HG02623 (cell line): ENCODE results near the gene MLN.

Source experiments
- ATAC-seq: cut with Tn5 transposase; IDR thresholded peaks from one replicate; pipeline ENCODE4 v1.9.1; 2021; ENCODE audit warnings: moderate library complexity; ENCODE audit not compliant: unreplicated experiment

Gene MLN

DNA sequence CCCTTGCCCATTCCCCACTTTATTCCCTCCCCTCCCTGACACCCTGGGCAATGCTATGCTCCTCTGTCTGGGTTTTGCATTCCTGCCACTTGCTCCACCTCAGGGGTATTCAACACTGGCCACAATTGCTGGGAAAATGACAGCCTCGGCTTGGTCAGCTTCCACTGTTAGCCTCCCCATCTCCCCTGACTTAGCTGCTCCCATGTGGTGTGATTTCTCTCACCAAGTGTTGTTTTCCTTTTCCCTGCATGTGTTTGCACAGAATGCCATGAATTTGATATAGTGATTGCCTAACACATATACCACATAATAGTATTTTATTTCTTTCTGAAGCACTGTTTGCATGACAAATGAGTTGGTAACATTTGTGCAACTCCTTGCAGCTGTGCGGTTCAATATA is 13.4 kb downstream of the MLN start:
- ATAC-seq, result no peak

DNA sequence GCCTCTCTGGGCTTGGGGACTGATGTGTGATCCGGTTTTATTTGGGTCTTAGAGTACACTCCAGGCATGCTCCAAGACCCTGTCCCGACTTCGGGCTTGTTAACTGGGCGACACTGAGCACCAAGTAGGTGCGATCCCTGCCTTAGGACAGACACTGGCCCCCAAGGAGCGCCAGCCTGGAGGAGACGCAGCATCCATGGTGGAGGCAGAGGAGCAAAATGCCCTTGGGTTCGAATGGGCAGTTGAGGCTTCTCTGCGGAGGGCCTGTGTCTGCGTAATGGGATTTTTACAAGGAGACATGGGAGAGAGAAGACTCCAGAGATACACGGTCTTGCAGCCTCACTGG is 14.3 kb downstream of the MLN start:
- ATAC-seq, result no peak

- ATAC-seq, result peak; percentile 71
Observed at GRCh38 chr6:33788694-33789549, 14.9 kb downstream of the MLN start, which contains the start of gene LEMD2. Gene LEMD2, minus strand, starts transcription at chr6:33789130. Its CDS starts 14 bp downstream, at chr6:33789116.

DNA sequence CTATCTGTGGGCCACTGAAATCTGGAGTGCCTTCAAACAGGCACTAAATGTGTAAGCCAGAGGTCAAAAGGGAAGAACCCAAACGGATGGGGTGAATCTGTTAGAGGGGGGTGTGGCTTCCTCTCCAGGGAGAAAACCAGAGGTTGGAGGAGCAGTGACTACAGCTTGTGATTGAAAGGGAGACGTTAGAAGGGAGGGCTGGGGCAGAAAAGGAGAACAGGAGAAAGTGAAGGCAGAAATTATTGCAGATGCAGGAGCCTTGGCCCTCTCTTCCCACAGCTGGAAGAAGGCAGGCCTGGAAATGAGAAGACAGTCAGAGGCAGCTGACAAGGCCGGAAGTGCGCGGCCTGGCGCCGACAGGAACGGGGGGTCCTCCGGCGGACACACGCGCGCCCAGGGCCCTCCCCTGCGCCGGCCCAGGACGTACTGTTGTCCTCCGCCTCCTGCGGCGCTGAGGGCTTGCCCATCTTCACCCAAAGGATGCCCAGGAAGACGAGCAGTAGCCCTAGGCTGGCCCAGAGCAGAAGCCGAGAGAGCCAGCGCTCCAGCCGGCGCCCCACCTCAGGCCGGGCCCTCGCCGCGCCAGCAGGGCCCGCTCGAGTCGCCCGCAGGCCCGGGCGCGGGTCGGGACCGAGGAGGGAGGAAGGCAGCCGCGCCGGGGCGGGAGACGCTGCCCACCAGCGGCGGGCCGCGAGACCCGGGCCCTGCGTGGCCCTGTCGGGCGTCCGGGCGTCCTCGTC is 15.7 kb downstream of the MLN start:
- ATAC-seq, result peak; percentile 40

GRCh38 chr6:33787346-33787953 is 16.4 kb downstream of the MLN start:
- ATAC-seq, result no peak

GRCh38 chr6:33786736-33787135 is 17.1 kb downstream of the MLN start:
- no peak for ATAC-seq

GRCh38 chr6:33785778-33786177 is 18.0 kb downstream of the MLN start:
- ATAC-seq, result no peak

GRCh38 chr6:33784787-33785186 is 19.0 kb downstream of the MLN start:
- ATAC-seq, result no peak

DNA sequence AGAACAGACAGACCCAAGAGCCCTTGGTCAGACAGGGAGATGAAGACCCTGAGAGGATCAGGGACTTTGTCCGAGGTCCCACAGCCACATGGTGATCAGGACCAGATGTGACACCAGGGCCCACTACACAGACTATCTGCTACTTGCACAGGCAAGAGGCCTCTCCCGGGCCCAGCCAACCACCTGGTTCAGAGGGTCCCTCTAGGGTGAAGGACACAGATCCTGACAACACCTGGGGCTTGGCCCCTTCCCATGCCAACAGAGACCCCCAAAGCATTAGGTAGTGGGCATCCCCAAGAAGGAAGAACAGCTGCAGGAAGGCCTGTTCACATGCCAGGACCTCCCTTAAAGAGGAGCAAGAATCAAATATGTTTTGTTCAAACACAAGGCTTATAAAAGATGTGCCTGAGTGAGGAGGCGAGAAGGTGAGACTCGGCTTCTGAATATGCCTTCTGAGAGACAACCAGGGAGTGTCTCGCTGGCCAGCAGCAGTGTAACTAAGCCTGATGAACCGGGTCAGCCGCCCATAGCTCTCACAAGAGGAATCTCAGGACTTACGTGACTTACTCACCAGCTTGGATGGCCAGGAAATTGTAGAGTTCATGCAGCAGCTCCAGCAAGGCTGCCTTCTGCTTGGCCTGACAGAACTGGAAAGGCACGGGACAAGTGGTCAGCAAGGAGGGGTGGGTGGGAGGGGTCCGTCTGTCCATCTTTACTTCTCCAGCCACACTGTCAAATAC is 19.9 kb downstream of the MLN start:
- ATAC-seq, result no peak

- ATAC-seq, result no peak
Observed at GRCh38 chr6:33782561-33782960, 21.2 kb downstream of the MLN start.

DNA sequence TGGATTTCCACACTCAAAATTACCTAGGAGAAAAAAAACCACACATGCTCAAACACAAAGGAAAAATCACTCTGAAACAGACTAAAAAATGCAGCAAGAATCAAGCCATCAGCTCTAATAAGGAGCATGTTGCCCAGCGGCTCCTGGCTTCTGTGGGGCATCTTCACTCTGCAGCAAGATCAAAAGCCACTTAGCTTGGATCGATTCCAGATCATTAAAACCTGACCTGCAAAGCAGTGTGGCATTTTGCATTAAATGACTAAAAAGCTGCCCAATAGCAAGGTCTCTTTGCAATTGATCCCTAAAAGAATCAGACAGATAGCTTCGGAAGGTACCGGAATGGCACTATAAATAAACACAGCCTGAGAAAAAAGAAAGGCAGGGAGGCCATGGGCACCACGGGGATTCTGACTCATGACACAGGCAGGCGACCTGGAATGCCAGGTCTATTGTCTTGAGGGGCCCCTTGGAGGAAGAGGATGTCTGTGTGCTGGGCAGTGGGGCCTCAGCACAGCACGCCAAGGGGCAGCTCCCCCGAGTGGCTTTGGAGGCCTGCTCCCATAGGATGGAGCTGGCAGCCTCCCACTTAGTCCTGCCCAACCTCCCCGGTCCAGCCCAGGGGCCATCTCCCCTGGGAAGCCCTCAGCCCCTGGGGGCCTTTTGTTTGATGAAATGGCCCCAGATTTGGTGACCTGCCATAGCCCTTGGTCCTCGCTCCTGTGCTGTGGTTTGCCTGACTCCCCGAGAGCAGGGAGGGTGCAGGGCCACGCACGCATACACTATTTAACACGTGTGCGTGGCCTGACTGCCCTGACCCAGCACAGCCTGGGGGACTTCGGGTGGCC is 22.4 kb downstream of the MLN start:
- ATAC-seq, result no peak

GRCh38 chr6:33779895-33780294 is 23.9 kb downstream of the MLN start:
- no peak for ATAC-seq

GRCh38 chr6:33779290-33779689 is 24.5 kb downstream of the MLN start:
- ATAC-seq, result no peak

DNA sequence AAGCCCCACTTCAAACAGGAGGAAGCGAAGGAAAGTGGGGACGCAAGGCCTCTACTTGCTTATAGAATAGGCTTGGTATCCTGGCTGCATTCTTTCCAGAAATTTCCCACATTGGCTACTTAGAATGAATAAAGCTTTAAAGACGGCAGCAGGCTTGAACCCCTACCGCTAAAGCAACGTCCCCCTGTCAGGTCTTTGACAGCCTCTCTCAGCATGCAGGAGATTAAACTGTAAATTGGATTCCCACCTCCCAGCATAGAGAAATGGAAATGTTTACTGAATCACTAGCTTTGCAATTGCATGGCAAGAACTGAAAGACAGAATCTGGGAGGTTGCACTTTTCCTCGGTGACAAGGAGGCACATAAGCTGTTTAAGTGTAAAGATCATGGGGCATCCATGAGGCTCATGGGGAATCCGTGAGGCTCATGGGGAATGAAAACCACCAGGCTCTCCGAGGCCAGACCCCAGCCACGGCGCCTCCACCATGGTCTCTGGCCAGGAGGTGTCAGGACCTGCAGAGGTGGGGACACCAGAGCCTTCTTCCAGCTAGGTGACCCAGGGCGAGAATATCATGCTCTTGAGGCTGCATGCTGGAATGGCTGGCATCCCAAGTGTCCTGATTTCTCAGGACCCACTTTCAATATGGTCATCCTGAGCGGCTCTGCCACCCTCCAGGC is 25.2 kb downstream of the MLN start:
- ATAC-seq, result no peak

- ATAC-seq, result no peak
Observed at GRCh38 chr6:33777398-33778388, 26.1 kb downstream of the MLN start.

DNA sequence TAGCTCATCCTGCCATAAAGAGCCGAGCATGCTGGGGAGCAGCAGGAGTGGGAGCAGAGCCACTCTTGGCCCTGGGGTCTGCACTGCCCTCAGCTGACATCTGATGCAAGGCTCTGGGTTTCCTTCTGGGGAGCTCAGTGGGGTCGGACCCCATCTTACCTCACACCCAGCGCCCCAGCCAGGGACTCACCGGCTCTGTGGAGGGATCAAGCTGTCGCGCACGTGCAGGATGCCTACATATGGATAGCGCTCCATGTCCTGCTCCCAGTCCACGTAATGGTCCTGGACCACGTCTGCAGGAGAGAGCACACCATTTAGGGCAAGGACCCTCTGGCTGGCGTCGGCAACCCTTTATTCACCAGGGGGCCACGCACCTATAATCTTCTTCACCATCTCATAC is 27.0 kb downstream of the MLN start:
- no peak for ATAC-seq

GRCh38 chr6:33776186-33776585 is 27.6 kb downstream of the MLN start:
- no peak for ATAC-seq

GRCh38 chr6:33774774-33775173 is 29.0 kb downstream of the MLN start:
- no peak for ATAC-seq
